ENCODE data around the gene LZIC. TPM values are rescaled to one million over a fixed set of nuclear protein-coding genes. Genes with fewer than 3 reads are reported as not detected.
A peak's percentile ranks its signal among the peaks of the same experiment; 100 is the strongest.

LZIC gene
- total and polyA plus RNA-seq, 2 donors: 26.0 to 41.2 TPM

DNA sequence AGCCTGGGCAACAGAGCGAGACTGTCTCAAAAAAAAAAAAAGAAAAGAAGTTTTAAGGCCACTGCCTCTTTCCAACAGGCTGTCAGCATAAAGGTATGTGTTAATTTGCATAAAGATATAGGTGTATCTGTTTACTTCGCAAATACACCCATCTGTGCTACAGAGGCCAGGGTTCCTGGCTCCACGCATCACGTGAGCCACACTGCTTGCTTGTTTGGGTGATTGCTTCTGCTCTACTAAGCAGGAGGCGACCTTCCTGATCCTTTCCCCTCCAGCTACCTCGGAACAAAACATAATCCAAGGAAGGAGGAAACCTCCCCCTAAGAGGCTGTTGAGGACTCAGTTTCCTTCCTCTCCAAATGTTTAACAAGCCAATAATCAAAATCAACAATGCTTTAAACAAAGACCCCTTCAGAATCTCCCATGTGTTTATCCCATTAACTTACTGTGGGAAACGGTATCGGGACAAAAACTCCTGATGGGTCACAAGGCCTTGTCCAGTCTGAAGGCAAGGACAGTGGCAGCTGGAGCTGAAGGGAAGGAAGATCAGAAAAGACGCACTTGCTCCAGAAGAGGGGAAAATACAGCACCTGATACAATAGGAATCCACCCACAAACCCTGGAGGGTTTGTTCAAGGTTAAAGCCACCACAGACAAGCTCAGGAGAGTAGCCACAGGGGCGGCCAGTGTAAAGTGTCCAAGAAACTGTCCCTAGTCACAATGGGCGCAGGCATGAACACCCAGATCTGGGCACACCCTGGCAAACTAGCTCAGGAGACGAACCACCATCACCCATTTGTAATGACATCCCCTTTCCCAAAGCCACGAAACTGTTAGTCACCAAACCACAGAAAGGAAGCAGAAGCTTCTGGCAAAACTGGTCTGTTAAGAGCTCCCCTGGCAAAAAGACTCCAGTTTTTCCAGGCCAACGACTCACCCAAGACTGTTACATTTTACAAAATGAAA is 50.3 kb downstream of the LZIC start:
- H3K27ac ChIP-seq (ENCODE audit: low read depth in 1 of 2, low read length in 1 of 2): peak overlapping the region; percentile 65 to 68
- no peak for DNase-seq (ENCODE audit: low read depth in 6 of 9, low spot score in 9 of 9)
- H3K4me3 ChIP-seq (ENCODE audit: low read length in 2 of 2): no peak overlapping the region
- H3K9me3 ChIP-seq (ENCODE audit: control insufficient read depth in 2 of 2, insufficient read depth in 1 of 2, low read length in 1 of 2): peaks cover 0 to 5% of the 10 kb centered on the region in 2 donors
- peaks cover 11 to 41% of the 10 kb centered on the region in 2 donors for H3K4me1 ChIP-seq (ENCODE audit: control insufficient read depth in 2 of 2, insufficient read depth in 2 of 2, low read length in 2 of 2)
- no peaks in the 10 kb centered on the region for H3K27me3 ChIP-seq (ENCODE audit: control insufficient read depth in 2 of 2, insufficient read depth in 1 of 2, low read length in 1 of 2)
- 62% methylated on average over 14 of the region's 14 CpGs for WGBS
- peaks cover 0 to 3% of the 10 kb centered on the region in 2 donors for H3K36me3 ChIP-seq (ENCODE audit: control insufficient read depth in 2 of 2, insufficient read depth in 2 of 2, low read length in 1 of 2)

GRCh38 chr1:9891207-9891606 is 52.0 kb downstream of the LZIC start:
- Histone ChIP-seq H3K4me3 (ENCODE audit: low read length in 2 of 2) (no peak overlapping the region), H3K9me3 (ENCODE audit: control insufficient read depth in 2 of 2, insufficient read depth in 1 of 2, low read length in 1 of 2) (peaks cover 0 to 5% of the 10 kb centered on the region in 2 donors), H3K4me1 (ENCODE audit: control insufficient read depth in 2 of 2, insufficient read depth in 2 of 2, low read length in 2 of 2) (peaks cover 11 to 41% of the 10 kb centered on the region in 2 donors), H3K27me3 (ENCODE audit: control insufficient read depth in 2 of 2, insufficient read depth in 1 of 2, low read length in 1 of 2) (no peaks in the 10 kb centered on the region), H3K36me3 (ENCODE audit: control insufficient read depth in 2 of 2, insufficient read depth in 2 of 2, low read length in 1 of 2) (peaks cover 0 to 3% of the 10 kb centered on the region in 2 donors), H3K27ac (ENCODE audit: low read depth in 1 of 2, low read length in 1 of 2) (peak overlapping the region in 1 of 2 donors; percentile 11)
- WGBS: 95% methylated on average over 5 of the region's 5 CpGs
- no peak for DNase-seq (ENCODE audit: low read depth in 6 of 9, low spot score in 9 of 9)

- H3K4me1 ChIP-seq (ENCODE audit: control insufficient read depth in 2 of 2, insufficient read depth in 2 of 2, low read length in 2 of 2): peaks cover 11 to 41% of the 10 kb centered on the region in 2 donors
- no peaks in the 10 kb centered on the region for H3K27me3 ChIP-seq (ENCODE audit: control insufficient read depth in 2 of 2, insufficient read depth in 1 of 2, low read length in 1 of 2)
- H3K9me3 ChIP-seq (ENCODE audit: control insufficient read depth in 2 of 2, insufficient read depth in 1 of 2, low read length in 1 of 2): peaks cover 0 to 5% of the 10 kb centered on the region in 2 donors
- H3K36me3 ChIP-seq (ENCODE audit: control insufficient read depth in 2 of 2, insufficient read depth in 2 of 2, low read length in 1 of 2): peaks cover 0 to 3% of the 10 kb centered on the region in 2 donors
- no peak overlapping the region for H3K4me3 ChIP-seq (ENCODE audit: low read length in 2 of 2)
- peak in 1 of 9 donors; percentile 35 for DNase-seq (ENCODE audit: low read depth in 6 of 9, low spot score in 9 of 9)
- peak overlapping the region; percentile 57 to 65 for H3K27ac ChIP-seq (ENCODE audit: low read depth in 1 of 2, low read length in 1 of 2)
- 27% methylated on average over 6 of the region's 6 CpGs for WGBS
Observed at GRCh38 chr1:9890224-9890731, 52.9 kb downstream of the LZIC start.

GRCh38 chr1:9889411-9889810 is 53.8 kb downstream of the LZIC start:
- Histone ChIP-seq H3K4me1 (ENCODE audit: control insufficient read depth in 2 of 2, insufficient read depth in 2 of 2, low read length in 2 of 2) (peaks cover 11 to 41% of the 10 kb centered on the region in 2 donors), H3K9me3 (ENCODE audit: control insufficient read depth in 2 of 2, insufficient read depth in 1 of 2, low read length in 1 of 2) (peaks cover 0 to 5% of the 10 kb centered on the region in 2 donors), H3K36me3 (ENCODE audit: control insufficient read depth in 2 of 2, insufficient read depth in 2 of 2, low read length in 1 of 2) (peaks cover 0 to 6% of the 10 kb centered on the region in 2 donors), H3K27me3 (ENCODE audit: control insufficient read depth in 2 of 2, insufficient read depth in 1 of 2, low read length in 1 of 2) (no peaks in the 10 kb centered on the region), H3K4me3 (ENCODE audit: low read length in 2 of 2) (no peak overlapping the region), H3K27ac (ENCODE audit: low read depth in 1 of 2, low read length in 1 of 2) (peak overlapping the region in 1 of 2 donors; percentile 5)
- 70% methylated on average over 8 of the region's 8 CpGs for WGBS
- no peak for DNase-seq (ENCODE audit: low read depth in 6 of 9, low spot score in 9 of 9)

- DNase-seq (ENCODE audit: low read depth in 6 of 9, low spot score in 9 of 9): no peak
- 95% methylated on average over 9 of the region's 9 CpGs for WGBS
- Histone ChIP-seq H3K27me3 (ENCODE audit: control insufficient read depth in 2 of 2, insufficient read depth in 1 of 2, low read length in 1 of 2) (no peaks in the 10 kb centered on the region), H3K27ac (ENCODE audit: low read depth in 1 of 2, low read length in 1 of 2) (peak overlapping the region in 1 of 2 donors; percentile 31), H3K4me1 (ENCODE audit: control insufficient read depth in 2 of 2, insufficient read depth in 2 of 2, low read length in 2 of 2) (peaks cover 11 to 41% of the 10 kb centered on the region in 2 donors), H3K9me3 (ENCODE audit: control insufficient read depth in 2 of 2, insufficient read depth in 1 of 2, low read length in 1 of 2) (peaks cover 0 to 5% of the 10 kb centered on the region in 2 donors), H3K36me3 (ENCODE audit: control insufficient read depth in 2 of 2, insufficient read depth in 2 of 2, low read length in 1 of 2) (peaks cover 2 to 6% of the 10 kb centered on the region in 2 donors), H3K4me3 (ENCODE audit: low read length in 2 of 2) (no peak overlapping the region)
Observed at GRCh38 chr1:9888886-9889285, 54.3 kb downstream of the LZIC start.

DNA sequence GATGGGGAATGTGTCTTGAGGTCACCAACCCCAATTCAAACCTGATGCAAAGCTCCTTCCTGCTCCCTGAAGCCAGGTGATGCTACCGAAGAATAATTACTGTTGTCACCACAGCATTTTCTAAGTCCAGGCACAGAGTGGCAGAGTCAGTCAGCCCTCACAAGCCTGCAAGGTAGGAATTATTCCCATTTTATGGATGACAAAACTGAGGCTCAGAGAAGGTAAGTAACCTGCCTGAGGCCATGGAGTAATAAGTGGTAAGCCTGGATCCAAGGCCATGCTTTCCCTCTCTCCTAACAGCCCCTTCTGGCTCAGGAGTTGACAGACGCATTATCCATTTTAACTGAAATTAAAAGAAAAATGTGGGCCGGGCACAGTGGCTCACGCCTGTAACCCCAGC is 56.1 kb downstream of the LZIC start:
- Histone ChIP-seq H3K27me3 (ENCODE audit: control insufficient read depth in 2 of 2, insufficient read depth in 1 of 2, low read length in 1 of 2) (no peaks in the 10 kb centered on the region), H3K4me1 (ENCODE audit: control insufficient read depth in 2 of 2, insufficient read depth in 2 of 2, low read length in 2 of 2) (peaks cover 11 to 43% of the 10 kb centered on the region in 2 donors), H3K27ac (ENCODE audit: low read depth in 1 of 2, low read length in 1 of 2) (no peak overlapping the region), H3K36me3 (ENCODE audit: control insufficient read depth in 2 of 2, insufficient read depth in 2 of 2, low read length in 1 of 2) (peaks cover 2 to 11% of the 10 kb centered on the region in 2 donors), H3K4me3 (ENCODE audit: low read length in 2 of 2) (no peak overlapping the region), H3K9me3 (ENCODE audit: control insufficient read depth in 2 of 2, insufficient read depth in 1 of 2, low read length in 1 of 2) (peaks cover 0 to 5% of the 10 kb centered on the region in 2 donors)
- WGBS: 97% methylated on average over 4 of the region's 4 CpGs
- DNase-seq (ENCODE audit: low read depth in 6 of 9, low spot score in 9 of 9): no peak

GRCh38 chr1:9886092-9886742 is 57.0 kb downstream of the LZIC start:
- peaks cover 0 to 5% of the 10 kb centered on the region in 2 donors for H3K9me3 ChIP-seq (ENCODE audit: control insufficient read depth in 2 of 2, insufficient read depth in 1 of 2, low read length in 1 of 2)
- 97% methylated on average over 17 of the region's 17 CpGs for WGBS
- no peaks in the 10 kb centered on the region for H3K27me3 ChIP-seq (ENCODE audit: control insufficient read depth in 2 of 2, insufficient read depth in 1 of 2, low read length in 1 of 2)
- no peak overlapping the region for H3K27ac ChIP-seq (ENCODE audit: low read depth in 1 of 2, low read length in 1 of 2)
- peaks cover 2 to 11% of the 10 kb centered on the region in 2 donors for H3K36me3 ChIP-seq (ENCODE audit: control insufficient read depth in 2 of 2, insufficient read depth in 2 of 2, low read length in 1 of 2)
- DNase-seq (ENCODE audit: low read depth in 6 of 9, low spot score in 9 of 9): no peak
- peaks cover 11 to 42% of the 10 kb centered on the region in 2 donors for H3K4me1 ChIP-seq (ENCODE audit: control insufficient read depth in 2 of 2, insufficient read depth in 2 of 2, low read length in 2 of 2)
- no peak overlapping the region for H3K4me3 ChIP-seq (ENCODE audit: low read length in 2 of 2)

DNA sequence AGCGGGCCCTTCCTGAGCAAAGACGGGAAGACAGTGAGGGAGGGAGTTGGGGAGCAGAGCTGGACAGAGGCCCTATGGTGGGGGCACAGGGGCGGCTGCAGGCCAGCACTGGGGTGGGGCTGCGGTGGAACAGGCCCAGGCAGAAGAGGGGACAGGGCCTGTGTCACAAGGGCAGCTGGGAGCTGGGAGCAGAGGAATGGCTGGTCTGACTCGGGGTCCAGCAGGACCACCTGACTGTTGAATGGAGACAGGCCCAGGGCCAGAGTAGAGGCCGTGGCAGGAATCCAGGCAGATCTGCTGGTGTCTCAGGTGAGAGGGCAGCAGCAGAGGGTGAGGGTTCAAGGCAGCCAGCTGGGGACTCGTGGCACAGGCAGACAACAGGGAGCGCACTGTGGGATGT is 58.4 kb downstream of the LZIC start:
- H3K27ac ChIP-seq (ENCODE audit: low read depth in 1 of 2, low read length in 1 of 2): no peak overlapping the region
- WGBS: 96% methylated on average over 8 of the region's 8 CpGs

More for the DNA sequence above, 58.4 kb downstream of the LZIC start:
- no peaks in the 10 kb centered on the region for H3K9me3 ChIP-seq (ENCODE audit: control insufficient read depth in 2 of 2, insufficient read depth in 1 of 2, low read length in 1 of 2)
- peaks cover 2 to 11% of the 10 kb centered on the region in 2 donors for H3K36me3 ChIP-seq (ENCODE audit: control insufficient read depth in 2 of 2, insufficient read depth in 2 of 2, low read length in 1 of 2)
- DNase-seq (ENCODE audit: low read depth in 6 of 9, low spot score in 9 of 9): no peak
- H3K4me1 ChIP-seq (ENCODE audit: control insufficient read depth in 2 of 2, insufficient read depth in 2 of 2, low read length in 2 of 2): peaks cover 0 to 28% of the 10 kb centered on the region in 2 donors
- no peaks in the 10 kb centered on the region for H3K27me3 ChIP-seq (ENCODE audit: control insufficient read depth in 2 of 2, insufficient read depth in 1 of 2, low read length in 1 of 2)
- no peak overlapping the region for H3K4me3 ChIP-seq (ENCODE audit: low read length in 2 of 2)
